GM12878 (cell line): Measurements from ENCODE around the gene TMTC3. TPM values are rescaled to one million over a fixed set of nuclear protein-coding genes. Genes with fewer than 3 reads are reported as not detected.

Experiments
- ATAC-seq: fragments of 200-7000 bp; cut with Tn5 transposase; 3 replicates; pipeline ENCODE4 v1.9.1; 2020; ENCODE audit warnings: mild to moderate bottlenecking, moderate library complexity
- BruUV-seq: library from RNA; stranded (reverse); fragments of 400-500 nt; replicated peaks from 2 replicates; lab custom pipeline; 2021; lab: Mats Ljungman, UMichigan
- CTCF ChIA-PET: fragments of 300-600 bp; sonication (Branson Sonifier 250); formaldehyde crosslinking; extraction: SDS; loops from one replicate; lab custom pipeline; 2021; ENCODE audit warnings: inconsistent platforms; lab: Yijun Ruan, JAX
- POLR2A ChIA-PET: fragments of 350-600 bp; formaldehyde crosslinking; extraction: SDS; loops from one replicate; lab custom pipeline; 2021; ENCODE audit warnings: inconsistent platforms; lab: Charles Lee
- RAD21 ChIA-PET: fragments of 300-600 bp; sonication (Branson Sonifier 250); formaldehyde crosslinking; loops from one replicate; lab custom pipeline; 2023; ENCODE audit warnings: antibody characterized with exemption; ENCODE audit not compliant: unreplicated experiment; lab: Charles Lee
- SMC1A ChIA-PET: fragments of 300-600 bp; sonication (Branson Sonifier 250); formaldehyde crosslinking; loops from one replicate; lab custom pipeline; 2023; ENCODE audit not compliant: unreplicated experiment, uncharacterized antibody; lab: Charles Lee
- DNase-seq: peaks from one replicate; pipeline ENCODE4 v3.0.0-alpha.2; 2011; ENCODE audit warnings: low read depth, low spot score
- FAIRE-seq: peaks from 3 replicates; lab custom pipeline; 2011; peaks lifted over from hg19 to GRCh38; lab: Jason Lieb, UNC
- H2AFZ ChIP-seq: 2 replicates; pipeline ENCODE4 v1.6.0; 2011; ENCODE audit warnings: low read depth, low read length, control low read depth; ENCODE audit not compliant: control insufficient read depth
- H3K27ac ChIP-seq: 2 replicates; pipeline ENCODE4 v1.5.1; 2011; ENCODE audit warnings: control low read depth; ENCODE audit not compliant: control insufficient read depth, insufficient read depth
- H3K27me3 ChIP-seq, 2 experiments: replicated peaks in 1 of 2; 2 replicates each; pipeline versions ENCODE4 v1.6.0 to v1.6.1; 2011; ENCODE audit warnings: low read length in 1 of 2; ENCODE audit not compliant: control insufficient read depth in 2 of 2, insufficient read depth in 2 of 2
- H3K36me3 ChIP-seq, 2 experiments: 2 replicates each; pipeline ENCODE4 v1.5.1; 2011; ENCODE audit warnings: low read length in 1 of 2; ENCODE audit not compliant: control insufficient read depth in 2 of 2, insufficient read depth in 2 of 2
- H3K4me1 ChIP-seq: 2 replicates; pipeline ENCODE4 v1.6.1; 2011; ENCODE audit warnings: mild to moderate bottlenecking, low read length, moderate library complexity, mixed read lengths; ENCODE audit not compliant: control insufficient read depth, insufficient read depth
- H3K4me2 ChIP-seq: 2 replicates; pipeline ENCODE4 v1.6.0; 2011; ENCODE audit warnings: control low read depth; ENCODE audit not compliant: control insufficient read depth, insufficient read depth
- H3K4me3 ChIP-seq: fragments of 200-600 bp; sonication (generic); 2 replicates; pipeline ENCODE4 v1.5.1; 2016
- H3K79me2 ChIP-seq: 2 replicates; pipeline ENCODE4 v1.6.0; 2011; ENCODE audit warnings: low read length; ENCODE audit not compliant: control insufficient read depth, insufficient read depth
- H3K9ac ChIP-seq: 2 replicates; pipeline ENCODE4 v1.8.0; 2011; ENCODE audit warnings: low read length, control low read depth, mixed read lengths; ENCODE audit not compliant: control insufficient read depth, insufficient read depth
- H3K9me3 ChIP-seq: replicated peaks from 3 replicates; pipeline ENCODE4 v1.5.1; 2011; ENCODE audit warnings: mild to moderate bottlenecking, low read length; ENCODE audit not compliant: control insufficient read depth, insufficient read depth
- H4K20me1 ChIP-seq: 2 replicates; pipeline ENCODE4 v1.6.0; 2011; ENCODE audit not compliant: control insufficient read depth, insufficient read depth
- MEF2B ChIP-seq: fragments of 450-650 bp; IDR thresholded peaks from 2 replicates; pipeline ENCODE4 v1.6.1; 2018; ENCODE audit warnings: mild to moderate bottlenecking, moderate library complexity; ENCODE audit not compliant: partially characterized antibody, poor library complexity, severe bottlenecking
- RUNX3 ChIP-seq: IDR thresholded peaks from 2 replicates; pipeline ENCODE4 v1.6.1; 2012; ENCODE audit warnings: low read length, inconsistent platforms
- SIX5 ChIP-seq: IDR thresholded peaks from 2 replicates; pipeline ENCODE4 v1.6.1; 2011; ENCODE audit warnings: mild to moderate bottlenecking, low read depth, low read length, moderate library complexity; ENCODE audit not compliant: severe bottlenecking
- SKIL ChIP-seq: fragments of 450-650 bp; IDR thresholded peaks from 2 replicates; pipeline ENCODE4 v1.6.1; 2017; ENCODE audit warnings: mild to moderate bottlenecking, low read depth, inconsistent platforms; ENCODE audit not compliant: poor library complexity, severe bottlenecking
- TCF3 ChIP-seq: IDR thresholded peaks from 2 replicates; pipeline ENCODE4 v1.6.1; 2012; ENCODE audit warnings: low read depth, mild to moderate bottlenecking, low read length, borderline replicate concordance; ENCODE audit not compliant: insufficient read depth
- ZBTB33 ChIP-seq: fragments of 450-650 bp; IDR thresholded peaks from 2 replicates; pipeline ENCODE4 v1.6.1; 2017; ENCODE audit warnings: mild to moderate bottlenecking
- ZZZ3 ChIP-seq: IDR thresholded peaks from 2 replicates; pipeline ENCODE4 v1.6.1; 2011; ENCODE audit warnings: low read depth; ENCODE audit not compliant: control insufficient read depth, insufficient read length
- WGBS: methylation state at CpG from one replicate; pipeline ENCODE4 v1.1.6; 2016; ENCODE audit warnings: low lambda C conversion rate; ENCODE audit not compliant: insufficient replicate concordance, insufficient coverage; ENCODE audit errors: missing lambda C conversion rate; 5-methylcytosine and 5-hydroxymethylcytosine counted together
- in situ Hi-C: fragments of 300-500 bp; cut with MboI; formaldehyde crosslinking; loops from 9 replicates; pipeline ENCODE4 v1.14.3; 2018; ENCODE audit warnings: mixed read lengths
- intact Hi-C: fragments of 100-400 bp; cut with micrococcal nuclease; formaldehyde crosslinking; loops from one replicate; pipeline ENCODE4 v1.14.2; 2022; ENCODE audit not compliant: unreplicated experiment
- polyA plus RNA-seq, 11 experiments: library from polyadenylated mRNA; depleted of rRNA in 4 of 11; unstranded in 6 of 11; stranded (reverse) in 5 of 11; fragments of >200 nt; fragmentation: Nextera tagmentation in 4 of 11; fragmentation: Illumina TruSeq in 1 of 11; extraction: Ambion mirVana in 4 of 11; extraction: Trizol in 1 of 11; gene quantifications; 1 replicate in 1 of 11; 2 replicates in 10 of 11; pipeline versions ENCODE4 v1.2.1 to v1.2.3, GENCODE V29; 2011 to 2016; ENCODE audit warnings: inconsistent platforms in 2 of 11, missing spikeins in 2 of 11, low read depth in 1 of 11
- total RNA-seq, 4 experiments: library from RNA; depleted of rRNA in 3 of 4; stranded (reverse); fragments of >200 nt in 3 of 4; fragmentation: Illumina TruSeq in 1 of 4; extraction: Trizol in 1 of 4; gene quantifications; 2 replicates each; pipeline versions ENCODE4 v1.2.1 to v1.2.3, GENCODE V29; 2013 to 2021

TMTC3 gene
- total and polyA plus RNA-seq, 10 of the 15 experiments (the other 5 are each of a cell fraction or from before 2014, with no cell fraction given), result 1.4 to 5.7 (median 3.5) TPM

GRCh38 chr12:88242571-88242925 lies 100.4 kb downstream of the TMTC3 start:
- no peak overlapping the region for H3K4me2 ChIP-seq
- H3K27me3 ChIP-seq, result no peaks in the 10 kb centered on the region
- WGBS, result 0% methylated on average over 1 of the region's 1 CpG
- ChIA-PET POLR2A (interaction anchor here (0.6 kb wide), 1 partner anchor 378 kb away, joined by 4 read pairs; no protein-coding TSS in a partner anchor), RAD21 (no interaction called here), SMC1A (interaction anchor here (1.0 to 1.2 kb wide), 3 partner anchors 11 to 151 kb away, joined by 3 to 4 read pairs (median 3); no protein-coding TSS in a partner anchor), CTCF (interaction anchor here (1.0 to 1.2 kb wide), 2 partner anchors 132 to 150 kb away, joined by 3 read pairs; no protein-coding TSS in a partner anchor)
- ATAC-seq (peak; percentile 52), FAIRE-seq (no peak), DNase-seq (no peak)
- BruUV-seq, result no TSS peak
- in situ Hi-C loops (no loop called here), intact Hi-C loops (loop anchor here (2.0 kb wide), 1 partner anchor 56 kb away; no protein-coding TSS in a partner anchor)
- TF ChIP-seq RUNX3 (peak; percentile 50), MEF2B (no peak), SIX5 (no peak), ZZZ3 (no peak), SKIL (no peak), ZBTB33 (no peak), TCF3 (no peak)
- no peaks in the 10 kb centered on the region for H3K4me1 ChIP-seq
- H3K36me3 ChIP-seq, result no peaks in the 10 kb centered on the region
- H3K27ac ChIP-seq, result no peak overlapping the region
- H4K20me1 ChIP-seq, result no peaks in the 10 kb centered on the region
- H3K9me3 ChIP-seq, result no peaks in the 10 kb centered on the region; the same call in 2 of the 3 replicates
- H2AFZ ChIP-seq, result no peak overlapping the region
- no peaks in the 10 kb centered on the region for H3K79me2 ChIP-seq
- H3K9ac ChIP-seq, result no peak overlapping the region
- no peak overlapping the region for H3K4me3 ChIP-seq
